Measurements from ENCODE around the gene MYL5.

GRCh38 chr4:647481-647880 is 26.9 kb upstream of the MYL5 start:
- TF ChIP-seq SUZ12 (IDR thresholded peaks at IDR 0.05; ENCODE audit: extremely low read depth, insufficient read depth, insufficient read length) (no peak), YY1 (IDR thresholded peaks at IDR 0.05; ENCODE audit: insufficient read depth, insufficient read length) (no peak)
